DMS 273 treated with DMSO at 0.1 percent for 48 hours (cell line): ENCODE results near the gene UQCR10.

Source experiments
- DNase-seq: peaks from one replicate; lab custom pipeline; 2025; lab: John Stamatoyannopoulos, UW

The UQCR10 gene

DNA sequence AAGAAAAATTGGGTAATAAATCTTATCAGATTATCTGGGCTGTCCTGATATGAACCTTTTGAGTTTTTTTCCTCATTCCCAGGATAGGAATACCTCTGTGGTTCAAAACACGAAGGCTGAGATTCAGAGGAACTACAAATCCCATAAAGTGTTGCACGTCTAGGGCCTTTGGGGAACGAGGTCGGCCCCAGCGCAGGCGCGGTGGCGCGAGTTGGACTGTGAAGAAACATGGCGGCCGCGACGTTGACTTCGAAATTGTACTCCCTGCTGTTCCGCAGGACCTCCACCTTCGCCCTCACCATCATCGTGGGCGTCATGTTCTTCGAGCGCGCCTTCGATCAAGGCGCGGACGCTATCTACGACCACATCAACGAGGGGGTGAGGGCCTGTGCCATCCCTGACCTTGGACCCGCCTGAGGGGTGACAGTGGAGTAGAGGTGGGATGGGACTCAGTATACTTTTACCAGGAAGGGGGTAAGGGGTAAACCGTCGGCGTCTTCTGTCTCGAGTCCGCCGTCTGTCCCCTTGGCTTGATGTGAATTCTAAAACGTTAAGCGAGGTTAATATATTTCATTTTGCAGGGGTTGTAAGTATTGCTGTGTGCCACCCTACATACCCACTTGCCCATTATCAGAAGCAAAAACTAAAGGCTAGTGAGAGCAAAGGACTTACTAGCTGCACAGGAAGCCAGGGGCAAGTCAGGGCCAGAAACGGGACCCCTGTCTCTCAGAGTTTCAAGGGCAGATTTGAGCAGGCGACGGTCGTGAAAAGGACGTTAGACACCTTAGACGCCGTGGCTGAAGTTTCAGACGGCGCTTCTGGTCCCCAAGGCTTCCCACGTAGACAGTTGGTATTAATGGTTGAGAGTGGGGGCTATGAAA is at the start of gene UQCR10:
TSS of gene UQCR10 (plus strand) at position 199 of the 881 bp plus-strand sequence. CDS start at position 229, 30 bp downstream.
- DNase-seq: peak; percentile 76

DNA sequence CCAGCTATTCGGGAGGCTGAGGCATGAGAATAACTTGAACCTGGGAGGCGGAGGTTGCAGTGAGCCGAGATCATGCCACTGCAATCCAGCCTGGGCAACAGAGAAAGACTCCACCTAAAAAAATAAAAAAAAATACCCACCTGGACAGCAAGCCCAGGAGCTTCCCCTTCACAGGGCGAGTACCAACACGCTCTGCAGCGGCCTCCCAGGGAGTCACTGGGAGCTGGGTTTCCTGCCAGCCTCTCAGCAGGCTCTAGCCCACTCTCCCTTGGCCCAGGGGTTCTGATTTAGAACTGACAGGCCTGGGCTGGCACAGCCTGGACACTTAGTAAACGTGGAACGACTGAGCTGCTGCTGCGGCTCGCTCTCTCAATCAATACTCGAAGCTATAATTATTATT is 49.4 kb upstream of the UQCR10 start:
- peak; percentile 10 for DNase-seq

DNA sequence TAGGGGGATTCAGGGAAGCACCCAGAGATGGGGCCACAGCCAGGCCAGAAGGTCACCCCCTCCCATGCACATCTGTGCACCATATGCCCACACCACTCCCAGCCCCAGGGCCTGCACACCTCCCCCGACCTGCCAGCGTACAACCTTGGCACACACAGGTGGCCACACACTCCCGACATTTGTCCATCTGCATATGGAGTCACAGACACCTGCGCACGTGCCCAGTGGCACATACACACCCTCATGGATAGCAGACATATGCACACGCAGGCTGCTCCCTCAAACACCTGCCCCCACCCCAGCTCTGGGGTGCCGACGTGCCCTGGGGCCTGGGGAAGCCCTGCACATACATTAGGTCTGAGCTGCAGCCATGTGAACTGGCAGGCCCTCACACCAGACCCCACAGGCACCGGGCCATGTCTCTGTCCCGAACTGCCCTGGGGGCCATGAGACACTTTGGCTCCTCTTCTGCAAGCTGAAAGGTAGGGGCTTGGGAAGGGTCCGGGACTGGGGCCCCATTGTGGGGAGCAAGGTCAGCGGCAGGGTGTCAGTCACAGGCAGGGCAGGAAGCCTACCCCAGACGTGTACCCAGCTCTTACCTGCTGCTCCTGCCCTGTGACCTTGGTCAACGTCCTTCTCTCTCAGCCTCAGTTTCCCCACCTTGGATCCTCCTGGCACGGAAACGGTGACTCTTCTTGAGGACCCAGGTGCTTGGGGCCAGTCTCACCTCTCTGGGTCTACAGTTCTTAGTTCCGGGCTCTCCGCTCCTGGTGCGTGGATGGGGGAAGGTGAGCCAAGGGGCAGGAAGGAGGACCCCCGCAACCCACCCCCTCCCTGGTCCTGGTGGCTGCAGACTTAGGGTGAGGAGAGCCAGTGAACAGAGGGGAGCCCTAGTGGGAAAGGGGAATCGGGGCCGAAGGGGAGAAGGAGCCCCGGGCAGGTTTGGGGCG is 47.9 kb upstream of the UQCR10 start:
- peak; percentile 37 for DNase-seq

DNA sequence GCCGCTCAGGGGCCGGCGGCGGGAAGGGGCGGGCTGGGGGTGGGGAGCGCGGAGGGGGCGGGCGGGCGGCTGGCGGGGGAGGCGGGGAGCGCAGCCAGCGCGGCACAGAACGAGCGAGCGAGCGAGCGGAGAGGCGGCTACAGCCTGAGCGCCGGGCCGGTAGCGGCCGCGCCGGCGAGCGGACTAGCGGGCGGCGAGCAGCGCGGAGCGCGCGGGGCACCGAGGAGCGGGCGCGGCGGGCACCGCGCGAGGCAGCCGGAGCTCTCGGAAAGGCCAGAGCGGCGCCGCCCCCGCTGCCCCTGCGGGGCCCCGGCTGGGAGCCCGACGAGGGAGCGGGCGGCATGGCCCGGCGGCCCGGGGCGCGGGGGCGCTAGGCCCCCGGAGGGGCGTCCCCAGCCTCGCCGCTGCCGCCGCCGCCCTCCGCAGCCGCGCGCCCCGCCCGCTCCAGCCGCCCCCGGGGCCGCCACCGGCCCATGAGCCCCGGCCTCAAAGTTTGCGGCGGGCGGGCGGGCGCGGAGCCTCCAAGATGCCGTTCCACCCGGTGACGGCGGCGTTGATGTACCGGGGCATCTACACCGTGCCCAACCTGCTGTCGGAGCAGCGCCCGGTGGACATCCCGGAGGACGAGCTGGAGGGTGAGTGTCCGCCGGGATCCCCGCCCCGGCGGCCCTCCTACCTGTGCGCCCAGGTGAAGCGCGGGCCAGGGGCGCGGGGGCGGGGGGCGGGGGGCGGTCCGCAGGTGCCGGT is 47.1 kb upstream of the UQCR10 start, which contains the start of gene CABP7:
TSS of gene CABP7 (plus strand) at position 105 of the 747 bp plus-strand sequence. CDS start at position 527, 422 bp downstream.
- DNase-seq: no peak

DNA sequence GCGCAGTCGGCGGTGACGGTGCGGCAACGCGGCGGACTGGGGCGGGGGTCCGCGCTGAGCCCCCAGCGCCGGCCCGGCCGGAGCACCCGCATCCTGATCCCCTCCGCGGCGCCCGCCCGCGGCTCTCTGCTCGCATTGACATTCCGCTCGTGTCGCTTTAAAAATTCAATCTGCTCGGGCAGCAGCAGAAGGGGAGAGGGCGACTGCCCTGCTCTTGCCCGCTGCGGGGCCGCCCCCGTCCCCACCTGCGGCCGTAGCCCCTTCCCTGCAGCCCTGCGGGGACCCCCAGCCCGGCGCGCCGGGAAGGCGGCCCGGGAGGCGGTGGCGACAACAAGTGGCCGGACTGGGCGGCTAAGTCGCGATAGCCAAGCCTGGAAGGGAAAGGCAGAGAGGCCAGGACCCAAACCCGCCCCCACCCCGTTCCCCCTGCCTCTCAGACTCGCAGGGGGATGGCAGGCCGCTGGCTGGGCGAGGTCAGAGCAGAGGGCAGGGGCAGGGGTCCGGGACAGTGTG is 46.3 kb upstream of the UQCR10 start:
- no peak for DNase-seq

DNA sequence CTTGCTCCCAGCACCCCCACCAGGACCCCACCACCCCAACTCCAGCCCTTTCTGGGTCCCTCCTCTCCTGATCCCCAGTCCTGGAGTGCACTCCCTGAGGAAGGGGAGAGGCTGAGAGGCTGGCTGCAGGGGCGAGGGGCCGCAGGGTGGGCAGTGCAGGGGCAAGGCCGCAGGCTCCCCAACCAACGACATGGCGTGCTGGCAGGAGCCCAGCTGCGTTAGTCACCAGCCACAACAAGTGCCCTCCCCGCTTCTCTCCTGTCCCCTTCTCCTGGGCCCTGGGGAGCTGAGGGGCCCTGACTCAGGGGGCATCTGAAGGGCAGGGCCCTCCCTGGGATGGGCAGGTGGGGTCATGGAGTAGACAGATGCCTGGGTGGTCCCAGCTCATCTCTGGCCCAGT is 45.0 kb upstream of the UQCR10 start:
- no peak for DNase-seq

DNA sequence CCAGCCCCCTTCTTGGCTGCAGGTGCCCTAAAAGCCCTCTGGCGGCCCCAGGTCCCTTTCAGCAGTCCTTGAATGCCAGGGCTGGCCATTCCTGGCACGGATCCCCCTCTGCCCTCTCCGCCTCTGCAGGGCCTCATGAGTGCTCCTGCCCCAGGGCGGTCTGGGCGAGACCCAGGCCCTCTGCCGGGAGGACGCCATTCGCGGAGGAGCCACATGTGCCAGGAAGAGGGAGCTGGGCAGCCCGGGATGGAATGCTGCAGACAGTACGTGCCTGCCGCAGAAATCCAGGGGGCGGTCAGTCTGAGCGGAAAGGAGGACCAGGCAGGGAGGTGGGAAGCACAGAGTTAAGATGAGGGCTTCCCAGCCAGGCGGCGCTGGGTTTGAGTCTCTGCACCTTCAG is 44.6 kb upstream of the UQCR10 start:
- DNase-seq: no peak

DNA sequence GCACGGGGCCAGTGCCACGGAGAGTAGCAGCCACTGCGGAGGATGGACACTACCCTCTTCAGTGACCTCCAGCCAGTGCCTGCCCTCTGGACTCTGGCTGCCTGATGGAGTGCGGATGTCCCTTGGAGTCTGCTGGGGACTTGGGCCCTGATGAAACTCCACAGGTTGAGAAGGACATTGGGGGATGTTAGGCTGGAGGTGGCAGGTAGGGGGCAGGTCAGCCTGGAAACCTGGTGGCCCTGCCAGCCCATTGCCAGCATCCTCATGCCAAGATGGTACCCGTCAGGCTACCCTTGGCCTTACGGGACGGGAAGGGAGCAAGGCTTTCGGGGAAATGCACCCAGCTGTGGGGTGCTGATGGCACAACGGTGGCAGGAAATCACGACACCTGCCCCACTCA is 43.4 kb upstream of the UQCR10 start:
- no peak for DNase-seq

DNA sequence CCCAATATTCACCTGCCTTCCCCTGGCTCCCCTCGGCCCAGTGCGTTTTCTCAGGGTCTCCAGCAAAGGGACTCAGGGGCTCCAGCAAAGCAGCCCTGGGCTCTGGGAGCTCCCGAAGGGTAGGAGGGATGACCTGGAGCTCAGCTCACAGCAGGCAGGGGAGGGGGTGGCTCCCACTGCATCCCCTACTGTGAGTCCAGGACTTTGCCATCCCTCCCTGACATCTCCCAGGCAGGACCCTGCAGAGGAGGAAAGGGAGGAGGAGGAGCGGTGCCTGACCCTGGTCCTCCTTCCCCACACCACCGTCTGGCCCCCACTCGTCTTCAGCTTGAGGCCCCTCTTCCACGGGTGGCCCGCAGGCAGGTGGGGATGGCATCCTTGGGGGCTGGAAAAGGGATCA is 42.3 kb upstream of the UQCR10 start:
- no peak for DNase-seq

DNA sequence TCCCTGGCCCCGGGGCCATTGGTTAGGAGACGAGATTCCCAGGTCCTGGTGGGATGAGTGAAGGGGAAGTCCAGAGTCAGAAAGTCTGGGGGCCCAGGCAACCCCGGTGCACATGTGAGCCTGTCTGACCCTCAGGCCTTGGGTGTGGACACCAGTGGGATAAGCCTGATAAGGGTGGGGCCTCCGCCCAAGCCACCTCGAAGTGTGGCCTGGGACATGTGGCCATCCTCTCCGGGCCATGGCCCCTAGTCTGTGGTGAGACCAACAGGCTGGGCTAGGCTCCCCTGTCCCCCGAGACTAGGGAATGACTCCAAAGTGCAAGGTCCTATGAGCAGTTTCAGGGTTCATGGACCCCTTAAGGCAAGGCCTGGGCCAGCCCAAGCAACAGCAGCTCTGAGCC is 41.1 kb upstream of the UQCR10 start:
- no peak for DNase-seq

DNA sequence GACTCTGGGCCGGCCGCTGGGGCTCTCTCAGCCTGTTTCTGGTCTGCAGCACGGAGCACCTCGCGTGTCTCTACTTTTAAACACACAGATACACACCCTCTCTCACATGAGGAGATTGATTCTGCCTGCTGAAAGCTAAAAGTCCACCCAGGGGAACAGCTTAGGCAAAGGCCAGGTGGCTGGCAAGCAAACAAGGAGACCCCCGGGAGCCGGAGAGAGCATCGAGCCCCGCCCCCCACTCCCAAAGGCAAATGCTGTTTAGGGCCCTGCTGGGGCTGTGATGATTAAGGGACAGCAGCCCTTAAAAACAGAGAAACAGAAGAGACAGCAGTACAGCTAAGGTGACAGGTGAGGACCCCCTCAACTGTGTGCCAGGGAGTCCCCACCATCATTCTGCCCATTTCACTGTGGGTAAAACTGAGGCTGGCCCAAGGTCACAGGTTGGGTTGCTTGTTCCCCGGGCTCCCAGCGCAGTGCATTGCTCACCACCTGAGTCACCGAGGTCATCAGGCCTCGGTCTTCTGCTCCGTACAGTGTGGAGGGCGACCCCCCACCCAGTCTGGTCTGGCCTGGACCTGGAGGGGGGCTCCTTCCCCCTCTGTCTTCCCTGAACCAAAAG is 40.5 kb upstream of the UQCR10 start:
- no peak for DNase-seq

DNA sequence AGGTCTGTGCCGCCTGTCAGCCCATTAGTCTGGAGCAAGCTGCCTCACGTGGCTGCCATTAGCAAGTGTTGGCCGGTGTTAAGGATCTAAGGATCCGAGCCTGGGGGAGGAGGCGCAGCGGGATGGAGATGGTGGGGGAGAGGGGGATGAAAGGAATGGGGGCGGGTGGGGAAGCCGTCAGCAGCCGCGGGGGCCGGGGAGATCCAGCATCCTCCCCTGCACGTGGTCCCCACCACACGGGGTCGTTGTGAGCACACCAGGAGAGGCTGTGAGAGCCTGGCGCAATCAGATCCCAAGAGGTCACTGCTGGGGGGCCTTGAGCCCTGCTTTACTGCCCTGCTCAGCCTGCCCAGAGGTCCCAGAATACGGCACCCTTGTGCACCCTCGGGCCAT is 40.0 kb upstream of the UQCR10 start:
- DNase-seq: no peak

DNA sequence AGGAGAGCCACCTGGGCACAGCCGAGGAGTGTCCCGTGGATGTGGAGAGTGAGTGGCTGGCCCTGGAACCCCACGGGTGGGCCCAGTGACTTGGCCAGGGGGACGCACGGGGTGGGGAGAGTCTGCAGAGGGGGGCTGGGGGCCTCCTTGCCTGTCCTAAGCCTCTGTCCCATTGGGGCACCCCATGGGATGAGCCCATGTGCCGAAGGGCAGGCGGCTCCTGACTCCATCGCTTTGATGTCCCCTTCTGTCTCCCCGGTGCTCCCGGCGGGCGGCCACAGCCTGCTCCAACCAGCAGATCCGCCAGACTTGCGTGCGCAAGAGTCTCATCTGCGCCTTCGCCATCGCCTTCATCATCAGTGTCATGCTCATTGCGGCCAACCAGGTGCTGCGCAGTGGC is 38.0 kb upstream of the UQCR10 start:
- DNase-seq: no peak

DNA sequence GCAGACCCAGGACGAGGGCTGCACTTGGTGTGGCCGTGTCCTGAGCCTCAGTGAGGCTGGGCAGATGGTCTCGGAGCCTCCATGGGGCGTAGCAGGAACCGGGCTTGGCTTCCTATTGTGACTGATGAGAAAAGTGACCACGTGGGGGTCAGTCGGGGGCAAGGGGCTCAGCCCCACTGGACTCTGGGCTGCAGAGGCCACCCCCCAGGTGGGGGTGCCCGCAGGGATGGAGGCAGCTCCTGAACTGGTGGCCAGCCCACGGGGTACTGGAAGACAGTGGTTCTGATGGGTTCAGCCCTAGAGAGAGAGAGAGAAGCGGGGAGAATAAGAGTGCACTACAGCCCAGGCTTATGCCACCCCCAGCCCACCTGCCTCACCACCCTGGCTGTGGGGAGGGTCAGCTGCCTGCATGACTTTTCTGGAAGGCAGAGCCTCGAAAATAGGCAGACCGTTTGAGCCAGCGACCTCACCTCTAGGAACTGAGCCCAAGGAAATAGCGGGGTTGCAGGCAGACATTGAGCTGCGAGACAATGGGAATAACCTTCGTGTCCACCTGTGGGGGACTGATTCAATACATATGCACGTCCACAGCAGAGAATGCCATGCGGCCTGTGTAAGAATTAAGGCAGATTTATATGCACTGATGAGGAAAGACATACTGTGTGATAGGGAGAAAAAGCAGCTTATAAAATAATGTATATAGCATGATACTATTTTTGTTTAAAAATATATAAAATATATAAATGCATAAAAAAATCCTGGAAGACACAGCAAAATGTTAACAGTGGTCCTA is 35.9 kb upstream of the UQCR10 start:
- DNase-seq: no peak

DNA sequence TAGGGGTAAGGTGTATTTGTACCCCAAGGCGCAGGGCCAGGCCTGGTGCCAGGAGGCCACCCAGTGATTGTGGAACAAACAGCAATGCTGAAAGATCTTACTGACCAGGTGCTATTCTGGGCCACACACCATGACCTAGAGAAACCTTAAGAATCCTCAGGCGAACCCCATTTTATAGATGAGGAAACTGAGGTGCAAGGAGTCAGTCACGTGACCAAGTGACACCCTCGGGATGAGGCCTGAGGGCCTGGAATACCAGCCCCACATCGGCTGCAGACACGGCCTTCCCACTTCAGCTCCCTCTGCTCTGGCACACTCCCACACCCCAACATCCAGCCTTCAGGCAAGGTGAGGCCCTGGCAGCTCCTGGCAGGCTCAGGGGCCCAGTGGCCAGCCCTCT is 34.3 kb upstream of the UQCR10 start:
- no peak for DNase-seq

DNA sequence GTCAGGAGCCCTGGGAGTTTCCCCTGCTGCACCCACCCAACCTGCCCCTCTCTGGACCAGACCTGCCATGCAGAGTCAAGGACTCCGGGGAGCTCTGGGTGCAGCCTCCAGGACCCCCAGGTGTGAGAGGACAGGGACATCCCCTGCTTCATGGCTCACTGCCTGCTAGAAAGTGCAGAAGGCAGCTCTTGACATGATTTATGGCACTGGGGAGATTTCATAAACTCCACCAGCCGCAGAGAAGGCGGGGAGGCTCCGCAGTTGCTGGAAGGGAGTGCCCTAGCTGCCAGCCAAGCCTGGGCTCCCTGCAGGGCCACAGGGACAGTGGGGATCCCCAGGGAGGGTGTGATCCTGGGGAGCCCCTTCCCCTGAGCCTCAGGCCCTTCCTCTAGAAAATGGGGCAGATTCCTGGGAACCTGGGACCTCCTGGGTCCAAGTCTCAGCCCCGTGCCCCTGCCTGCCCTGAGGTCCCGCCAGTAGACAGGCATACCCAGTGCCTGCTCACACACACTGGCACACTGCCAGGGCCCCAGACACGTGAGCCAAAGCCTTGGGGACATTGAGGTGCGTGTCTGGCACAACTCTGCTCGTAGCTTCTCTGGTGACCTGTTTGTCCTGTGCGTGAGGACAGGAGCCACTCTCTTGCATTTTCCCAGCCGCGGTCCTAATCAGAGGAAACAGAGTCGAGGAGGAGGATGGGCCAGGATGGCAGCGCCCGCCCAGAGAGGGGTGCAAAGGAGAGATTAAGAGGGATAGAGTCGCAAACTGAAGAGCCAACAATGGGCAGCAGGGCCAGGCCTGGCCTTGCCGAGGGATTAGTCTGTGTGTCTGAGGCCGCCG is 33.6 kb upstream of the UQCR10 start:
- no peak for DNase-seq

DNA sequence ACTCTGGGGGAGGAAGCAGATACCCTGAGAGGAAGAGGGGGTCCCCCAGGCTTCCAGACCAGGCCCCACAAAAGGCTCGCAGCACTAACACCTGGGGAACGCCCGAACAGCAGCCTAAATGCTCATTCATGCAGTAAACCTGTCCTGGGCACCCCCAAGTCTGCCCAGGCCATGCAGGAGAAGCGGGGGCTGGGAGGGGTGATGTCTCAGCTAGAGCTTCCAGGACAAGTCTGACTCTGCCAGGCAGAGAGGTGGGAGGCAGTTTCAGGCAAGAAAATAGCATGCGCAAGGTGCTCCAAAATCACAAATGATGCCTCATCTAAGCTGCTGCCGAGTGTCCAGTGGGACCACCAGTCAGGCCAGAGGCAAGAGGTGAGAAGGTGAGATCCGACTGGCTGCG is 32.8 kb upstream of the UQCR10 start:
- no peak for DNase-seq

DNA sequence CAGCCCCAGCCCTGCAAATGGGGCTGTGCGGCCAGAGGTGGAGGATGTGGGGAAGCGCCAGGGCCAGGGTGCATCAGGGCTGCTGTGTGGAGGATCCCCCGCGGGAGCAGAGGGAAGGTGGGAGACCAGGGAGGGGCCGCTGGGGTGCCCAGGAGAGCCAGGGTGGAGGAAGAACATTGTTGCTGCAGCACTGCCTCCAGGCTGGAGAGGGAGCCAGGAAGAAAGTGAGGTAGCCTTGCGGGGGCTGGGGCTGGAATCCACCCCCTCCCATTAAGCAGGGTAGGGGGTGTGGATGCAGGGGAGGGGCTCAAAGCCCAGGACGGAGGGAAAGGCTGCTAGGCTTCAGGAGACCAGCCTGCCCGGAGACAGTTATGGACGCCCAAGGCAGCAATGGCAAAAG is 32.3 kb upstream of the UQCR10 start:
- no peak for DNase-seq

DNA sequence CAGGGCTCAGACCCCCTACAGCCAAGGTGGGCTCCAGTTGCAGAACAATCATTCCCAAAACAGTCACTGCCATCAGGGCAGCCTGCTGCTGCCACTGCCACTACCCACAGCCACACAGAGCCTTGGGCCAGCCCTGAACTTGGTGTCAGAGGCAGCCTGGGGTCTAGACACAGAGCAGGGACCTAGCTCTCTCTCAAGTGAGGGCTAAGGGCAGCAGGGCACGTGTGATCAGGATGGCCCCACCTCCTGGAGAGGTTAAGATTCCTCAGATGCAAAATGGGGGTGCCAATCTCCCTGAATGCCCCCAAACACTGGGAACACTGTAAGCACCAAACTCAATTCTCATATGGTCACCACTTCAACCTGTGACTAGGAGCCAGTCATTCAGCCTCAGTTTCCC is 31.8 kb upstream of the UQCR10 start:
- DNase-seq: no peak
